Measurements from ENCODE around the gene YRDC. TPM values are rescaled to one million over a fixed set of nuclear protein-coding genes. Genes with fewer than 3 reads are reported as not detected.

YRDC gene
- total and polyA plus RNA-seq, 2 of the 13 experiments (the other 11 are each of a cell fraction or from before 2014, with no cell fraction given), result 27.5 to 29.2 TPM

GRCh38 chr1:37793773-37794371 is 14.1 kb downstream of the YRDC start, which contains the start of gene MANEAL (continued):
- TF ChIP-seq THYN1 (CRISPR knock-in tag; IDR thresholded peaks at IDR 0.05; ENCODE audit: borderline replicate concordance, low read depth) (no peak), HDAC1 (CRISPR knock-in tag; IDR thresholded peaks at IDR 0.05) (peak; percentile 44; the same call in 1 of the 2 replicates), ZNF318 (CRISPR knock-in tag; IDR thresholded peaks at IDR 0.05) (no peak), SMAD9 (CRISPR knock-in tag; IDR thresholded peaks at IDR 0.05) (no peak), REXO4 (CRISPR knock-in tag; IDR thresholded peaks at IDR 0.05; ENCODE audit: borderline replicate concordance) (peak; percentile 37; the same call in 1 of the 2 replicates), RBM22 (optimal IDR thresholded peaks at IDR 0.05; ENCODE audit: low read length) (no peak), ZFP36 (IDR thresholded peaks at IDR 0.05; ENCODE audit: borderline replicate concordance, low read depth, low read length, partially characterized antibody) (no peak), FIP1L1 (IDR thresholded peaks at IDR 0.05; ENCODE audit: borderline replicate concordance, insufficient read depth, low read depth, low read length) (no peak), ZNF543 (CRISPR knock-in tag; IDR thresholded peaks at IDR 0.05) (no peak), EHMT2 (IDR thresholded peaks at IDR 0.05; ENCODE audit: borderline replicate concordance, low read depth, low read length) (no peak), DRAP1 (CRISPR knock-in tag; IDR thresholded peaks at IDR 0.05) (no peak), ZNF20 (CRISPR knock-in tag; IDR thresholded peaks at IDR 0.05) (no peak), ADNP (CRISPR knock-in tag; IDR thresholded peaks at IDR 0.05) (no peak), DDIT3 (CRISPR knock-in tag; IDR thresholded peaks at IDR 0.05) (no peak), ATAD3A (CRISPR knock-in tag; IDR thresholded peaks at IDR 0.05) (no peak), SMAD3 (CRISPR knock-in tag; IDR thresholded peaks at IDR 0.05) (no peak), SP140L (CRISPR knock-in tag; IDR thresholded peaks at IDR 0.05; ENCODE audit: borderline replicate concordance) (no peak), NCOA1 (CRISPR knock-in tag; IDR thresholded peaks at IDR 0.05) (no peak), SMC3 (IDR thresholded peaks at IDR 0.05; ENCODE audit: low read length) (no peak), PHF20 (CRISPR knock-in tag; IDR thresholded peaks at IDR 0.05) (peak; percentile 47; the same call in 1 of the 2 replicates), RAD21 (CRISPR knock-in tag; IDR thresholded peaks at IDR 0.05) (peak; percentile 48), ZKSCAN5 (CRISPR knock-in tag; IDR thresholded peaks at IDR 0.05) (no peak), SNAPC5 (CRISPR knock-in tag; IDR thresholded peaks at IDR 0.05; ENCODE audit: borderline replicate concordance) (no peak)

Data from HepG2 (cell line).